H4 (cell line): Measurements from ENCODE around the gene STAC2. TPM values are rescaled to one million over a fixed set of nuclear protein-coding genes. Genes with fewer than 3 reads are reported as not detected.

Experiments
- DNase-seq: peaks from one replicate; pipeline ENCODE4 v3.0.0-alpha.2; 2015; ENCODE audit warnings: low spot score
- total RNA-seq: library from RNA; depleted of rRNA; stranded (reverse); fragments of >200 nt; shearing (Covaris generic); gene quantifications from 2 replicates; pipeline ENCODE4 v1.2.3, GENCODE V29; 2014; rRNA removed

The STAC2 gene
- total RNA-seq, 1 experiment from 2014 or later: 0.04 TPM

DNA sequence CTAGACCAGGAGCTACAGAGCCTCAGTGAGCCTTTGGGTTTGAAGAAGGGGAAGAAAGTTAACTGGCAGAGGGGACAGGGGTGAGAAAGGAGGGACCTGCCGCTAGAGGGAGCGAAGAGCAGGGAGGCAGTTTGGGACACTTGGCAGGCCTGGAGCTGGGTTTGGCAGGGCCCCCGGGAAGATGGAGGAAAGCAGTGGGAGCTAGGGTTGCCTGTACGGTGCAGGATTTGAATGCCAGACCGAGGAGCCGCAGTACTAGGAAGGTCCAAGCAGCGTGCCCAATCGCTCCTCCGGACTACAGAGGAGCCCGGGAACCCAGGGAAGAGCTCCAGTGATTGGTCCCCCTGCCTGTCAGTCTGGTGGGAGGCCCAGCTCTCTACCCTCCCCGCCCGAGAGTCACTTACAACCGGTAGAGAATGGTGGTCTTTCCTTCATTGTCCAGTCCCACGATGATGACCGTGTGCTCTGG is 61.0 kb downstream of the STAC2 start:
- DNase-seq: peak; percentile 65

DNA sequence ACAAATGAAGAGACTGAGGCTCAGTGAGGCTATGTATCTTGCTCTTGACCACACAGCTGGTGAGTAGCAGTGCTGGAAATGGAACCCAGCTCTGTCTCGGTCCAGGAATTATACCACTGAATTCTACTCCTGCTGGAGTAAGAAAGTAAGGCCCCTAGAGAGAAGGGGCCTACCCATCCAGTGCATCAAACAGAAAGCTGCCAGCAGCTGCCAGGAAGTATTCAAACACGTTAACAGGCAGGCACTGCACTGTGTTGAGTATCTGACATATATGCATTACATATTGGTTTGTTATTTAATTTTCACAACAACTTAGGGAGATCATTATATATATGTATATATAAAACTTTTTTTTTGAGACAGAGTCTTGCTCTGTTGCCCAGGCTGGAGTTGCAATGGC is 63.8 kb downstream of the STAC2 start:
- no peak for DNase-seq

Other genes starting within 250 kb of the STAC2 start
- gene PLXDC1, start 74.3 kb downstream of the STAC2 start, total RNA-seq: 0.21 TPM in 1 of 2 replicates, not detected in the other
- gene ARL5C, start 59.8 kb downstream of the STAC2 start, total RNA-seq: not detected in 2 replicates
- 1.0 and 3.9 TPM in 2 replicates for gene CACNB1, start 28.3 kb downstream of the STAC2 start, total RNA-seq
- 3,244 and 3,867 TPM in 2 replicates for gene RPL19, start 25.7 kb downstream of the STAC2 start, total RNA-seq
- 8.2 and 9.9 TPM in 2 replicates for gene FBXL20, start 175.7 kb upstream of the STAC2 start, total RNA-seq
- gene MED1, start 225.3 kb upstream of the STAC2 start, total RNA-seq: 12.8 and 14.2 TPM in 2 replicates
- gene CDK12, start 235.5 kb upstream of the STAC2 start, total RNA-seq: 15.5 and 16.4 TPM in 2 replicates